Peyer's patch (tissue), 4 donors: ENCODE results near the gene JPT1.

Source experiments
- CTCF ChIP-seq, 6 experiments: fragments of 450-650 bp in 4 of 6; fragments of 200-600 bp in 2 of 6; sonication (generic) in 1 of 6; IDR thresholded peaks; one replicate each; pipeline ENCODE4 v1.5.1; 2017 to 2019; ENCODE audit warnings: antibody characterized with exemption in 6 of 6, mild to moderate bottlenecking in 3 of 6, moderate library complexity in 1 of 6
- POLR2A ChIP-seq, 2 donors: fragments of 450-650 bp; IDR thresholded peaks; one replicate each; pipeline ENCODE4 v1.5.1; 2017; ENCODE audit warnings: antibody characterized with exemption in 2 of 2, mild to moderate bottlenecking in 2 of 2, moderate library complexity in 2 of 2

GRCh38 chr17:75102385-75102821 lies 51.9 kb downstream of the JPT1 start:
- TF ChIP-seq POLR2A (IDR thresholded peaks at IDR 0.05) (no peak), CTCF (IDR thresholded peaks at IDR 0.05) (no peak)
